OCI-LY7 (cell line): ENCODE results near the gene TSHZ3. TPM values are rescaled to one million over a fixed set of nuclear protein-coding genes. Genes with fewer than 3 reads are reported as not detected.

ENCODE experiments used
- BruUV-seq: library from RNA; stranded (reverse); fragments of 400-500 nt; replicated peaks from 2 replicates; lab custom pipeline; 2021; lab: Mats Ljungman, UMichigan
- CTCF ChIA-PET: fragments of 300-600 bp; sonication (Branson Sonifier 250); formaldehyde crosslinking; loops from one replicate; lab custom pipeline; 2022; ENCODE audit warnings: antibody characterized with exemption; ENCODE audit not compliant: unreplicated experiment; lab: Charles Lee
- POLR2A ChIA-PET: fragments of 300-600 bp; sonication (Branson Sonifier 250); formaldehyde crosslinking; loops from one replicate; lab custom pipeline; 2022; ENCODE audit warnings: antibody characterized with exemption; lab: Charles Lee
- DNase-seq: peaks from one replicate; pipeline ENCODE4 v3.0.0-alpha.2; 2015; ENCODE audit warnings: low spot score
- H2AFZ ChIP-seq: fragments of 200-600 bp; sonication (generic), shearing (Covaris generic); 2 replicates; pipeline ENCODE4 v1.6.1; 2014; ENCODE audit warnings: mild to moderate bottlenecking, antibody characterized with exemption, low read length, moderate library complexity
- H3K27ac ChIP-seq: fragments of 200-600 bp; sonication (generic); 2 replicates; pipeline ENCODE4 v1.5.1; 2014; ENCODE audit warnings: mixed run types, low read depth, mild to moderate bottlenecking, moderate library complexity, low read length, inconsistent platforms; ENCODE audit not compliant: poor library complexity, severe bottlenecking
- H3K36me3 ChIP-seq: fragments of 200-600 bp; sonication (generic); 2 replicates; pipeline ENCODE4 v1.6.1; 2014; ENCODE audit warnings: mild to moderate bottlenecking, antibody characterized with exemption, low read length, moderate library complexity, mixed read lengths; ENCODE audit not compliant: insufficient read depth
- H3K4me1 ChIP-seq: fragments of 200-600 bp; sonication (generic); 2 replicates; pipeline ENCODE4 v1.5.1; 2014; ENCODE audit warnings: mild to moderate bottlenecking, low read length; ENCODE audit not compliant: insufficient read depth, poor library complexity, severe bottlenecking
- H3K4me2 ChIP-seq: fragments of 200-600 bp; sonication (generic); 2 replicates; pipeline ENCODE4 v1.6.1; 2014; ENCODE audit warnings: mild to moderate bottlenecking, low read length
- H3K4me3 ChIP-seq: fragments of 200-600 bp; sonication (generic); 2 replicates; pipeline ENCODE4 v1.5.1; 2014; ENCODE audit warnings: mild to moderate bottlenecking, low read depth, low read length; ENCODE audit not compliant: poor library complexity, severe bottlenecking
- H3K79me2 ChIP-seq: fragments of 200-600 bp; sonication (generic); 2 replicates; pipeline ENCODE4 v1.6.1; 2016; ENCODE audit warnings: low read depth, mild to moderate bottlenecking, low read length, moderate library complexity, mixed read lengths; ENCODE audit not compliant: insufficient read depth
- H3K9me2 ChIP-seq: fragments of 200-600 bp; sonication (generic); 2 replicates; pipeline ENCODE4 v1.6.1; 2016; ENCODE audit warnings: mild to moderate bottlenecking, low read length, mixed read lengths; ENCODE audit not compliant: insufficient read depth
- H3K9me3 ChIP-seq: fragments of 200-600 bp; sonication (generic); 2 replicates; pipeline ENCODE4 v1.6.1; 2014; ENCODE audit warnings: mild to moderate bottlenecking, mixed run types, low read length, mixed read lengths
- H4K20me1 ChIP-seq: fragments of 200-600 bp; sonication (generic); 2 replicates; pipeline ENCODE4 v1.6.1; 2014; ENCODE audit warnings: mild to moderate bottlenecking, antibody characterized with exemption, low read length, moderate library complexity, mixed read lengths; ENCODE audit not compliant: insufficient read depth
- EZH2phosphoT487 ChIP-seq: fragments of 200-600 bp; sonication (generic); IDR thresholded peaks from 2 replicates; pipeline ENCODE4 v1.6.1; 2018; ENCODE audit warnings: low read depth, borderline replicate concordance, mild to moderate bottlenecking, mixed run types, antibody characterized with exemption, low read length, moderate library complexity, mixed read lengths
- intact Hi-C: fragments of 100-400 bp; cut with micrococcal nuclease; formaldehyde crosslinking; loops from one replicate; pipeline ENCODE4 v1.10.0; 2022; ENCODE audit not compliant: unreplicated experiment
- total RNA-seq, 2 experiments: library from RNA; depleted of rRNA in 1 of 2; stranded (reverse); fragments of >200 nt in 1 of 2; shearing (Covaris generic) in 1 of 2; gene quantifications; 2 replicates each; pipeline ENCODE4 v1.2.3, GENCODE V29; 2014 to 2022
- TF ChIP-seq, protein P1 (sequence below): fragments of 200-600 bp; sonication (generic); conservative IDR thresholded peaks from 2 replicates; pipeline ENCODE4 v1.5.1; 2014; ENCODE audit warnings: mild to moderate bottlenecking, antibody characterized with exemption, low read length, moderate library complexity, mixed read lengths

Gene TSHZ3
- total RNA-seq, 2 experiments from 2014 or later = not detected

DNA sequence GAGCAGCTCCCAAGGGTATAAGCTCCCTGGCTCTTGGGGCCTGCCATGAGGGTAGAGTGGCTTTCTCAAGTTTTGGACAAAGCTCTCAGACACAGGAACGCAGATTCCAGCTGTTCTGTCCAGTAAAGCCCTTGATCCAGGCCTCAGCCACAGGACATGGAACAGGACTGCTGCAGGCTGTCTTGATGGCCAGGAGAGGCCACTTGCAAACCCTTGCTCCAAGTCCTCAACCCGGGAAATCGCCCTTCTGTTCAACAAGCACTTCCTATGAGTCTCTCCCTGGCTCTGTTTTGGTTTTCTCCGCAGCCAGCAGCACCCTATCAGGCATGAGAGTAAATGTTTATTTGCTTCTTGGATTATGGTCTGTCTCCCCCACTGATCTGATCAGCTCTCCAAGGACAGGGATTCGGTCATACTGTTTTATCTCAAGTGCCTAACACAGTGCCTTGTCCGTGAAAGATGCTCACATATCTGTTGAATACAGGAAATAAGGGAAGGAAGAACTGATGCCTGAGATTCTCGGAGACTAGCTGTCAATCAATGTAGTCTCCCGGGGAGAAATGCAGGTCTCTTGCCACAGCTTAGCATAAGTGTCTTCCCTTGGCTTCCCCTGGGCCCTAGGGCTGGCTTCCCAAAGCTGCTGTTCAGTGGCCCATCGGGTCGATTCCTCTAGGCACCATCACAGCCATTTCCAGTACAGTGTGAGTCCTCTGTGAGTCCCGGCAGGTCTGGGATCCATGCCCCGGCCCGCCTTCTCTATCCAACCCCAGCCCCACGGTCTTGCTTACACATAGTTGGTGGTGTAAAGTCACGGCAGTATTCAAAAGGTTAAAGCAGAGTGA is 90.8 kb downstream of the TSHZ3 start:
- H3K9me2 ChIP-seq = no peaks in the 10 kb centered on the region
- no peak for TF ChIP-seq EZH2phosphoT487
- TF ChIP-seq, protein P1, sequence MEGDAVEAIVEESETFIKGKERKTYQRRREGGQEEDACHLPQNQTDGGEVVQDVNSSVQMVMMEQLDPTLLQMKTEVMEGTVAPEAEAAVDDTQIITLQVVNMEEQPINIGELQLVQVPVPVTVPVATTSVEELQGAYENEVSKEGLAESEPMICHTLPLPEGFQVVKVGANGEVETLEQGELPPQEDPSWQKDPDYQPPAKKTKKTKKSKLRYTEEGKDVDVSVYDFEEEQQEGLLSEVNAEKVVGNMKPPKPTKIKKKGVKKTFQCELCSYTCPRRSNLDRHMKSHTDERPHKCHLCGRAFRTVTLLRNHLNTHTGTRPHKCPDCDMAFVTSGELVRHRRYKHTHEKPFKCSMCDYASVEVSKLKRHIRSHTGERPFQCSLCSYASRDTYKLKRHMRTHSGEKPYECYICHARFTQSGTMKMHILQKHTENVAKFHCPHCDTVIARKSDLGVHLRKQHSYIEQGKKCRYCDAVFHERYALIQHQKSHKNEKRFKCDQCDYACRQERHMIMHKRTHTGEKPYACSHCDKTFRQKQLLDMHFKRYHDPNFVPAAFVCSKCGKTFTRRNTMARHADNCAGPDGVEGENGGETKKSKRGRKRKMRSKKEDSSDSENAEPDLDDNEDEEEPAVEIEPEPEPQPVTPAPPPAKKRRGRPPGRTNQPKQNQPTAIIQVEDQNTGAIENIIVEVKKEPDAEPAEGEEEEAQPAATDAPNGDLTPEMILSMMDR = no peak
- no peaks in the 10 kb centered on the region for H3K79me2 ChIP-seq
- H3K4me1 ChIP-seq = no peaks in the 10 kb centered on the region
- no peak overlapping the region for H2AFZ ChIP-seq
- no peak overlapping the region for H3K4me3 ChIP-seq
- H3K4me2 ChIP-seq = no peak overlapping the region
- intact Hi-C loops = no loop called here
- H3K9me3 ChIP-seq = no peaks in the 10 kb centered on the region
- H3K36me3 ChIP-seq = no peaks in the 10 kb centered on the region
- H3K27ac ChIP-seq = no peak overlapping the region
- POLR2A ChIA-PET = no interaction called here
- no peaks in the 10 kb centered on the region for H4K20me1 ChIP-seq
- no TSS peak for BruUV-seq
- DNase-seq = no peak
- CTCF ChIA-PET = no interaction called here

DNA sequence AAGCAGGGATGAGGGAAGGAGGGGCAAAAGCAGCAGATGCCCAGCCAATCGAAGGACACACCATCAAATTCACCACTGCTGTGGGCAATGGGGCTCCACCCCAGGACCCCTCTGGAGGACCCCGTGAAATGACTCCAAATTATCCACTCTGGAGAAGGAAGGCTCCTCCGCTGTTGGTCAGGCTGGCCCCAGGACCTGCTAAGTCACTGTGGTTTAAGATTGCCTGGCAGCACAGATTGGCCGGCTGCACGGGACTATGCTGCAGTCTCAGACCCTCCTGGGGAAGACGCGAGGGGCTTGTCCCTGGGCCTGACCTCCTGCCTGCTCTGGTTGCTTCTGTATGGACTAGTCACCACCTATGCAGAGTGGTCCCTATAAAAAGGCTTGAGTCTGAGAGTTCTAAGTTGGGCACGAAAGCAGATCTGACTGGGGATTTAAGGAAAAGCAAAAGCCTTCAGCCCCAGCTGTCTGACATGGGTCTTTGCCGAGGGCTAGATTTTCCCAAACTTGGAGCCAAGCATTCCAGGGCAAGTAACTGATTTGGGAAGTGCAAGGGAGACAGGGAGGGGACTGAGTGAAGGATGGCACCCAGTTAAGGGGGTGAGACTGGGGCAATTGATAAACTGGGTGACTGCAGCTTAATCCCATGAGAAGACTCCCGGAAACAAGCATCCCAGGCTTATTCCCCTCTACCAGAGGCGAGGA is 91.7 kb downstream of the TSHZ3 start:
- intact Hi-C loops = no loop called here
- no peaks in the 10 kb centered on the region for H4K20me1 ChIP-seq
- H3K36me3 ChIP-seq = no peaks in the 10 kb centered on the region
- no peaks in the 10 kb centered on the region for H3K9me3 ChIP-seq
- CTCF ChIA-PET = no interaction called here
- POLR2A ChIA-PET = no interaction called here
- no peak overlapping the region for H3K4me2 ChIP-seq
- TF ChIP-seq, protein P1 = no peak
- no peak for TF ChIP-seq EZH2phosphoT487
- no peaks in the 10 kb centered on the region for H3K79me2 ChIP-seq
- H3K9me2 ChIP-seq = no peaks in the 10 kb centered on the region
- no TSS peak for BruUV-seq
- no peak overlapping the region for H3K4me3 ChIP-seq
- no peak for DNase-seq
- H3K4me1 ChIP-seq = no peaks in the 10 kb centered on the region
- no peak overlapping the region for H2AFZ ChIP-seq
- H3K27ac ChIP-seq = no peak overlapping the region

DNA sequence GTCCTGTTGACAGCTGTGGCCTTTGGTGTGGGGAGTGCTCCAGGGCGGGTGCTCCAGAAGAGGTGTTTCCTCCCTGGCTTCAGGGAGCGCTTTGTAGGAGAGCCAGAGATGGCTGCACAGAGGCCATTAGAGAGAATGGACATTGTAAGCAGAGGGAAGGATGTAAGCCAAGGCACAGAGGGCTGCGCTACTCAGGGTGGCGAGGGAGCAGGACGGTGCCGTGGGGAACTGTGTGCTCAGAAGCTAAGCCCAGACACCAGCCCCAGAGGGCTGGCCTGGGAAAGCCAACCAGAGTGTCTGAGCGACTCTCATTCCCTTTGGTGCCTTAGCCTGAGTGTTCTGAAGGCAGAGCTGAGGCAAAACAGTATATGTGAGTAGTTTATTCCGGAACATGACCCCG is 92.2 kb downstream of the TSHZ3 start:
- no peak overlapping the region for H3K4me2 ChIP-seq
- no peak overlapping the region for H3K4me3 ChIP-seq
- H4K20me1 ChIP-seq = no peaks in the 10 kb centered on the region
- no peak overlapping the region for H2AFZ ChIP-seq
- DNase-seq = no peak
- H3K9me2 ChIP-seq = no peaks in the 10 kb centered on the region
- no peak for TF ChIP-seq EZH2phosphoT487
- TF ChIP-seq, protein P1 = no peak
- no peaks in the 10 kb centered on the region for H3K36me3 ChIP-seq
- BruUV-seq = no TSS peak
- no peaks in the 10 kb centered on the region for H3K4me1 ChIP-seq
- H3K79me2 ChIP-seq = no peaks in the 10 kb centered on the region
- H3K9me3 ChIP-seq = no peaks in the 10 kb centered on the region
- ChIA-PET CTCF (no interaction called here), POLR2A (no interaction called here)
- intact Hi-C loops = no loop called here
- no peak overlapping the region for H3K27ac ChIP-seq
